RWPE1 (cell line): Measurements from ENCODE around the gene PPP2R2B.

Experiments
- CTCF ChIA-PET: fragments of 350-600 bp; sonication (Branson Sonifier 250); formaldehyde crosslinking; extraction: SDS; loops from one replicate; lab custom pipeline; 2021; lab: Yijun Ruan, JAX
- POLR2A ChIA-PET: fragments of 400-600 bp; formaldehyde crosslinking; extraction: SDS; loops from one replicate; lab custom pipeline; 2020; ENCODE audit warnings: antibody characterized with exemption; ENCODE audit not compliant: low non-redundant PET; lab: Yijun Ruan, JAX
- DNase-seq: peaks from one replicate; pipeline ENCODE4 v3.0.0; 2012; ENCODE audit warnings: low spot score
- H3K27ac ChIP-seq: fragments of 450-650 bp; 2 replicates; pipeline ENCODE4 v1.5.1; 2017
- TF ChIP-seq, protein P1 (sequence below): fragments of 450-650 bp; conservative IDR thresholded peaks from 2 replicates; pipeline ENCODE4 v1.5.1; 2017; ENCODE audit warnings: low read depth, mild to moderate bottlenecking

Gene PPP2R2B

GRCh38 chr5:146797658-146798057 is 80.9 kb downstream of the PPP2R2B start:
- H3K27ac ChIP-seq = no peak overlapping the region
- ChIA-PET CTCF (interaction anchor here (0.6 to 0.9 kb wide), 3 partner anchors 26 to 209 kb away, joined by 3 to 5 read pairs (median 3); no protein-coding TSS in a partner anchor), POLR2A (no interaction called here)
- TF ChIP-seq, protein P1, sequence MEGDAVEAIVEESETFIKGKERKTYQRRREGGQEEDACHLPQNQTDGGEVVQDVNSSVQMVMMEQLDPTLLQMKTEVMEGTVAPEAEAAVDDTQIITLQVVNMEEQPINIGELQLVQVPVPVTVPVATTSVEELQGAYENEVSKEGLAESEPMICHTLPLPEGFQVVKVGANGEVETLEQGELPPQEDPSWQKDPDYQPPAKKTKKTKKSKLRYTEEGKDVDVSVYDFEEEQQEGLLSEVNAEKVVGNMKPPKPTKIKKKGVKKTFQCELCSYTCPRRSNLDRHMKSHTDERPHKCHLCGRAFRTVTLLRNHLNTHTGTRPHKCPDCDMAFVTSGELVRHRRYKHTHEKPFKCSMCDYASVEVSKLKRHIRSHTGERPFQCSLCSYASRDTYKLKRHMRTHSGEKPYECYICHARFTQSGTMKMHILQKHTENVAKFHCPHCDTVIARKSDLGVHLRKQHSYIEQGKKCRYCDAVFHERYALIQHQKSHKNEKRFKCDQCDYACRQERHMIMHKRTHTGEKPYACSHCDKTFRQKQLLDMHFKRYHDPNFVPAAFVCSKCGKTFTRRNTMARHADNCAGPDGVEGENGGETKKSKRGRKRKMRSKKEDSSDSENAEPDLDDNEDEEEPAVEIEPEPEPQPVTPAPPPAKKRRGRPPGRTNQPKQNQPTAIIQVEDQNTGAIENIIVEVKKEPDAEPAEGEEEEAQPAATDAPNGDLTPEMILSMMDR = no peak
- no peak for DNase-seq

- CTCF ChIA-PET = interaction anchor here (0.6 kb wide), 1 partner anchor 163 kb away, joined by 3 read pairs; no protein-coding TSS in a partner anchor
- H3K27ac ChIP-seq = no peak overlapping the region
- no peak for DNase-seq
- POLR2A ChIA-PET = no interaction called here
- TF ChIP-seq, protein P1 = no peak
These were observed 81.6 kb downstream of the PPP2R2B start for GRCh38 chr5:146796911-146797310.

DNA sequence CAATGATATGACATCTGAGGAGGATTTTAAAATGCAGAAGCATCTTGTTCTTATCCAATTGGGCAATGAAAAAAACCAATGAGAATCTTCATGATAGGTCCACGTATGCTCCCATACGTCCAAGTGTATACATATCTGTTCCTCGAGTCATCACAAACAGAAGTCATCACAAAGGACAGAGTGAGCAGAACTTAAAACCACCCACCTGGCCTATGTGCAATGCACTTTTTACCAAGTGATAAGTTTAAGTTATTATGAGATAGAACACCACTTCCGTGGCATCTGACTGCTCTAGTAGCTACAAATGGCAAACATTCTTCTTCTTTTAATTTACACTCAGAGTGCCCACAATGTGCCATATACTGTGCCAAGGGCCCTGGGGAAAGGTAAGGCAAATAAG is 82.4 kb downstream of the PPP2R2B start:
- ChIA-PET POLR2A (no interaction called here), CTCF (no interaction called here)
- DNase-seq = no peak
- no peak overlapping the region for H3K27ac ChIP-seq
- TF ChIP-seq, protein P1 = no peak

DNA sequence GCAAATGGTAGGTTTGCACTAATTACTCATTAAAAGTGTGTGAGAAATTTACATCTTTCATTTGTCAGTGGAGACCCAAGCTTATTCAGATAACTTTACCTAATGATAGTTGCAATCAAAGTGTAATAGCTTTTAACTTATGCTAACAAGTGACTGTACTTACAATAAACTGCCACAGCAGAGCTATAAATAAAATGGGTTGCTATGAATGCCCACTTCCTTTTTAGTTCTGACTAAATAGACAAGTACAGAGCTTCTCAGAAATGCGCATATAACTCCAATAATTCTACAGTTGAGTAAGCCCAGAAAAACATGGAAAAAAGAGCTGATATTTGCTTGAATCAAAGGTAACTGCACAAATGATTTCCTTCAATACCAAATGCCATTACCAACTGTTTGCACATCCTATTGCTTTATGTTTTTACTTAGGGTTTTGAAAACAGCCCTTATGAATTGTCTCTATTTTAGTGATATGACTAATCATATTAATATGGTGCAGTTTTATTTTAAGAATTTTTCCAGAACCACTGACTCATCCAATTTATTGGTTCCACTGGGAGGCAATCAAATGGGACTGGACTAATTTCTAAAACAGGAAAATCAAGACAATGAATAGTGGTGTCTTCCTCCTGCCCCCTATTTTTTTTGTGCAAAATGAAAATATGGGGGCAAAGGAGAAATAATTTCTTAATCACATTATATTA is 84.1 kb downstream of the PPP2R2B start:
- H3K27ac ChIP-seq = no peak overlapping the region
- DNase-seq = peak; percentile 11
- POLR2A ChIA-PET = no interaction called here
- CTCF ChIA-PET = interaction anchor here (0.6 kb wide), 1 partner anchor 9 kb away, joined by 3 read pairs; no protein-coding TSS in a partner anchor
- TF ChIP-seq, protein P1 = no peak

DNA sequence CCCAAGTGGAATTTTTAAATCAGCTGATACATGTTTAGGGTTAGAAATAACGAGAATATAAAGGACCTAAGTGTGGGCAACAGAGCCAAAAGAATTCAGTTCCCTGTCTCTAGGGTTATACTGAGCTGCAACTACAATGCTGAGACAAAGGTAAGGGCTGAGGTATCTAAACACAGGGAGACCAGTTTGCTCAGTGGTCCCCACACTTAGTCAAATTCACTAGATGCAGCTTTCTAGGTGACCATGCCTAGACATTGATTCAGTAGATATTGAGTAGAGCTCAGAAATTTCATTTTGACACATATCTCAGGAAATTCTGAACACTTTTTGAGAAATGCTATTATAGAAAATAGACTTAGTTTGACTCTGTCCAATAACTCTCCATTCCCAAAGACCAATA is 84.8 kb downstream of the PPP2R2B start:
- no peak overlapping the region for H3K27ac ChIP-seq
- POLR2A ChIA-PET = no interaction called here
- TF ChIP-seq, protein P1 = no peak
- CTCF ChIA-PET = interaction anchor here (0.6 kb wide), 1 partner anchor 10 kb away, joined by 3 read pairs; no protein-coding TSS in a partner anchor
- no peak for DNase-seq

- POLR2A ChIA-PET = no interaction called here
- CTCF ChIA-PET = no interaction called here
- TF ChIP-seq, protein P1 = no peak
- H3K27ac ChIP-seq = no peak overlapping the region
- DNase-seq = no peak
These were observed 87.1 kb downstream of the PPP2R2B start for GRCh38 chr5:146791471-146791870.
